HG02970 (cell line): Measurements from ENCODE around the gene TRIM7.

ENCODE experiments used
- ATAC-seq: cut with Tn5 transposase; IDR thresholded peaks from one replicate; pipeline ENCODE4 v1.9.1; 2021; ENCODE audit warnings: mild to moderate bottlenecking, moderate library complexity, moderate number of reproducible peaks; ENCODE audit not compliant: unreplicated experiment, low FRiP score

Gene TRIM7

GRCh38 chr5:181233088-181233800 lies 28.2 kb upstream of the TRIM7 start:
- ATAC-seq = no peak

- ATAC-seq = no peak
These were observed 27.6 kb upstream of the TRIM7 start for GRCh38 chr5:181232593-181232992.

- ATAC-seq = no peak
These were observed 26.4 kb upstream of the TRIM7 start for GRCh38 chr5:181231432-181231831.

GRCh38 chr5:181230551-181230950 lies 25.6 kb upstream of the TRIM7 start:
- no peak for ATAC-seq

GRCh38 chr5:181229996-181230395 lies 25.0 kb upstream of the TRIM7 start:
- no peak for ATAC-seq

GRCh38 chr5:181224390-181225229 lies 19.6 kb upstream of the TRIM7 start:
- no peak for ATAC-seq

GRCh38 chr5:181223729-181224389 lies 18.9 kb upstream of the TRIM7 start:
- peak; percentile 5 for ATAC-seq

- ATAC-seq = peak; percentile 68
These were observed 18.2 kb upstream of the TRIM7 start, which contains the start of gene TRIM41 for GRCh38 chr5:181223058-181223728. Gene TRIM41 (plus strand): TSS chr5:181223281. CDS start chr5:181224000, 719 bp downstream.

GRCh38 chr5:181222630-181223057 lies 17.6 kb upstream of the TRIM7 start:
- ATAC-seq = no peak

- ATAC-seq = peak; percentile 32
These were observed 17.0 kb upstream of the TRIM7 start for GRCh38 chr5:181221792-181222629.

- no peak for ATAC-seq
These were observed 16.3 kb upstream of the TRIM7 start for GRCh38 chr5:181221105-181221791.

GRCh38 chr5:181220178-181220515 lies 15.2 kb upstream of the TRIM7 start:
- ATAC-seq = no peak

- ATAC-seq = no peak
These were observed 14.5 kb upstream of the TRIM7 start for GRCh38 chr5:181219262-181220177.

- ATAC-seq = no peak
These were observed 13.8 kb upstream of the TRIM7 start for GRCh38 chr5:181218795-181219124.

- peak; percentile 15 for ATAC-seq
These were observed 12.7 kb upstream of the TRIM7 start for GRCh38 chr5:181217803-181218062.

GRCh38 chr5:181217111-181217802 lies 12.3 kb upstream of the TRIM7 start:
- peak; percentile 20 for ATAC-seq

- no peak for ATAC-seq
These were observed 11.3 kb upstream of the TRIM7 start for GRCh38 chr5:181215997-181216989.
